HG03521 (cell line): Measurements from ENCODE around the gene CKMT2.

ENCODE experiments used
- ATAC-seq: cut with Tn5 transposase; IDR thresholded peaks from one replicate; pipeline ENCODE4 v1.9.1; 2021; ENCODE audit warnings: mild to moderate bottlenecking, moderate library complexity; ENCODE audit not compliant: unreplicated experiment

CKMT2 gene

GRCh38 chr5:81302596-81302995 lies 69.5 kb downstream of the CKMT2 start:
- ATAC-seq, result no peak

DNA sequence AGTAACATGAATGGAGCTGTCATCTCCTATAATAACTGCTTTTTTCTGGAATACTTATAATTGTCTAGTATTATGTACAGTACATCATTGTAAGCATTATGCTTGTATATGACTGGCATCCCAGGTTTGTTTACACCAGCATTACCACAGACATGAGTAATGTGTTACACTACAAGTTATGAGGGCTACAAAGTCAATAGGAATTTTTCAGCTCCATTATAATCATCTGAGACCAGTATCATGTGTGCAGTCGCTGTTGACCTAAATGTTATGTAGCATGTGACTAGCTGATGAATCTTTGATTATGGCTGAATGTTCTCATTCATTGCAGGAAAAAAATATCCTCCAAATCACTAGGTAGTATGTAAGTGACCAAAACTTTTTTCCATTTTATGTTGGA lies 70.4 kb downstream of the CKMT2 start:
- no peak for ATAC-seq

DNA sequence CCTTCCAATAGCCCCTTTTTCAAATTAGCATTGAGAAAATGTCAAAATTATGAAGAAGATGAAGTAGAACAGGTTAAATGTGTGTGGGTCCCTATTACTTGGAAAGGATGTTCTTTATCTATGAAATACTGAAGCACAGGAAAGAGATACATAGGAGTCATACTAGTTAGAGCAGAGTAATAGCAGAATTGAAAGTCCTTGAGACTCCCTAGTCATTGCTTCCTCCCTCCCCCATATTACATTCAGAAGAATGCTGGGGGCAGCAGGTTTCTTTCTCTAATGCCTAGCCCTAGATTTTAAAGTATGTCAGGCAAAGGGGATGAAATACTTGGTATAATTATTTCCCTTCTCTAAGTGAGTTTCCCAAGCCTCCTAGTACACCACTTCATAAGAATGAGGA lies 72.7 kb downstream of the CKMT2 start:
- no peak for ATAC-seq

DNA sequence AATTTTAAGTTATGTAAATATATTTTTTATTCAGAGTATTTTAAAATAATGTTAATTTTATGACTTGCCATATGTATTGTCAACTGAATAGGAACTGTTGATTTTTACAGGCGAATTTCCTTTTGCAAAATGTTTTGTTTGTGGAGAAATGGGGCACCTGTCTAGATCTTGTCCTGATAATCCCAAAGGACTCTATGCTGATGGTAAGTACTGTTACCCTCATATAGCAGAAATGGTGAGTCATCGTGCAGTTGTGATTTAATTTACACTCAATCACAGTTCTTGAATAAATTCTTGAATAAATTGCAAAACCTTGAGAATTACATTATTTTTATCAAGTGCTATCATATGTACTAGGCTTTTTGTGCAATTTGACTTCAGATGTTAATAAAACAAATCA lies 75.7 kb downstream of the CKMT2 start:
- ATAC-seq, result no peak

DNA sequence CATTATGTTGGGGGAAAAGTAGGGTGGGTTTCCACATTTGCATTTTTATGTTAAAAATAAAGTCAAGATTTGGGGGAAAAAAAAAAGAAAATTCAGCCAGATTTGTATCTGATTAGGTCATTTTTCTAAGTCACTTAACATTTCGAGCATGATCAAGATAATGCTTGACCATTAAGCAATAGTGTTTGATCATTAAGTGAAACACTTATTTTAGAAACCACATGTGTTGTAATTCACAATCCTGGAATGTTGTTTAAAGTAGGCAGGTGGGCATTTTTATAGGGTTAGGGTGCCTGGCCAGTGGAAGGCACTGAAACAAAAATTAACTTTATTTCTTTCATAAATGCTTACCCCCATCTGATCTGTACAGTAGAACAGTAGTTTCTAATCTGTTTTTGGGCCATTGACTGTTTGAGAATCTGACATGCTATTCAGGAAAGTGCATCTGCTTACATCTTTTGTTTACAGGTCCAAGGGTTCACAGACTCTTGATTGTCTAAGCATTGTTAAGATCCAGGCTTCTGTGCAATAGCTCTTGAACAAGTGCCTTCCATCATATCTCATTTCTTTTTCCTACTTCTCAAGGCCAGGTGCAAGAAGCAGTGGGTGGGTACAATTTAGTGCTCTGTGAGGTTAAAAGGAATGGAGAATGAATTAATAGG lies 77.4 kb downstream of the CKMT2 start:
- no peak for ATAC-seq

GRCh38 chr5:81313278-81313677 lies 80.2 kb downstream of the CKMT2 start:
- no peak for ATAC-seq

DNA sequence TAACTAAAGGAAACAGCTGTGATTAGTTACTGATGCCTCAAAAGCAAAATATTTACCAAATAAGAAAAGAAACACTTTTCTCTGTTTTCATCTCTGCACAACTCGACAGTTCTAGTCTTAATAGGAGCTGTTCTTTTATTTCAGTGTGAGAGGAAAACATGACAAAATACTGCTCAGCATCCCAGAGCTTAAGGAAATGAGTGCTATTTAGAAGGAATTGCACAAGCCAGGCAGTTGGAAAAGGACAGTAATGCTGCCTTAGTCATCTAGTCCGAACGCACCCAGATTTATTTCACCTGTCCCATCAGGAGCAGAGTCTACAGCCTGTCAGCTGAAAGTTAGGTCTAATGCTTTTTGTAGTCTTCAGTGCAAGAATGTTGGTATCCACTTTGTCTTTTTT lies 80.6 kb downstream of the CKMT2 start:
- no peak for ATAC-seq

DNA sequence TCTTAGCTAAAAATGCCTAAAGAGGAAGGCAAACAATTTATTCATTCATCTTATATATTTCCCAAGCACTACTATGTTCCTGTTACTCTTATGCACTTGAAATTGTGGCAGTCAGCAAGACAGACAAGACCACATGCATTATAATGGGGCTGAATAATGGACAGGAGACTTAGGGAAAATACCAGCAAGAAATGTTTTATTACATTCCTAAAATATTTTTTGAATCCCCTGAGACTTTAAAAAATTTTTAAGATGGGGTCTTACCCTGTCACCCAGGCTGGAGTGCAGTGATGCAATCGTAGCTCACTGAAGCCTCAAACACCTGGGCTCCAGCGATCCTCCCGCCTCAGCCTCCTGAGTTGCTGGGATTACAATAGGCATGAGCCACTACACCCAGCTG lies 81.5 kb downstream of the CKMT2 start:
- no peak for ATAC-seq

DNA sequence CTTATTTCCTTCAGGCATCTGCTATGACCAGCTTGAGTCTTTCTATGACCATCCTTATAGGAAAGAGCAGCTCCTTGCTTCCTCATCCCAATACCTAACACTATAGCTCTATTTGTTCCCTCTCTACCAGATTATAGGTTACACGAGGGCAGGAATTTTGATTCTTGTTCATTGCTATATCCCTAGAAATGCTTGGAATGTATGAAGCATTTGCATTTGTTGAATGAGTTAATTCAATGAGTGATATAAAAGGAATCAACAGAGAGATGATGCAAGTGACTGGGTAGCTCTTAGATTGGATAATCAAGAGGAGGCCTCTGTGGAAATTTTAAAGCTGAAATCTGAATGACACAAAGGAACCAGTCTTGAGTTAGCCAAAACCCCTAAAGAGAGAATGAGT lies 82.2 kb downstream of the CKMT2 start:
- ATAC-seq, result no peak

- no peak for ATAC-seq
These were observed 82.7 kb downstream of the CKMT2 start for GRCh38 chr5:81315830-81316229.
